SU-DHL-6 (cell line): ENCODE results near the gene TREML2.

ENCODE experiments used
- CTCF ChIP-seq: fragments of 200-600 bp; sonication (generic); IDR thresholded peaks from one replicate; pipeline ENCODE4 v1.5.1; 2017; ENCODE audit warnings: antibody characterized with exemption, mild to moderate bottlenecking, low read length, moderate library complexity; ENCODE audit not compliant: insufficient read depth, poor library complexity, severe bottlenecking
- EZH2phosphoT487 ChIP-seq: fragments of 200-600 bp; sonication (generic), shearing (Covaris generic); conservative IDR thresholded peaks from 2 replicates; pipeline ENCODE4 v1.6.1; 2018; ENCODE audit warnings: mild to moderate bottlenecking, antibody characterized with exemption, low read length, moderate library complexity, mixed read lengths

- TF ChIP-seq CTCF, result no peak
- TF ChIP-seq EZH2phosphoT487, result no peak
Observed at GRCh38 chr6:41159415-41160082, 41.4 kb downstream of the TREML2 start.
